Upper lobe of left lung (tissue), 6 donors: ENCODE measurements around the gene KLHL40. TPM values are rescaled to one million over a fixed set of nuclear protein-coding genes. Genes with fewer than 3 reads are reported as not detected.

Source experiments
- total RNA-seq, 6 donors: library from RNA; depleted of rRNA in 4 of 6; stranded (reverse); fragments of >200 nt in 4 of 6; gene quantifications; one replicate each; pipeline versions ENCODE4 v1.1.0 to v1.2.1, GENCODE V29; 2016 to 2021
- donor health status: DM: no; HTN: no; CAD: no; lungs with moderate emphysema.
- donor health status: DM: no; HTN: yes; CAD: no; lungs with severe emphysema.

KLHL40 gene
- total RNA-seq, 6 donors from 2014 or later = not detected

Other genes with a start within 250 kb of the KLHL40 start
- 100 to 1,000 TPM in 4 of 6 donors, 10 to 100 TPM in 2; 92.6 to 577 (median 198) TPM for gene VIPR1, start 182.9 kb upstream of the KLHL40 start, total RNA-seq
- 10 to 100 TPM; 36.3 to 59.7 (median 50.6) TPM for gene SEC22C, start 103.6 kb upstream of the KLHL40 start, total RNA-seq
- gene SS18L2, start 94.7 kb upstream of the KLHL40 start, total RNA-seq = 10 to 100 TPM in 4 of 6 donors, 1 to 10 TPM in 2; 2.6 to 25.8 (median 17.9) TPM
- gene NKTR, start 84.9 kb upstream of the KLHL40 start, total RNA-seq = 100 to 1,000 TPM in 3 of 6 donors, 10 to 100 TPM in 3; 53.7 to 231 (median 103) TPM
- gene ZBTB47, start 31.8 kb upstream of the KLHL40 start, total RNA-seq = 10 to 100 TPM; 25.1 to 35.8 (median 29.9) TPM
- 1 to 10 TPM in 2 of 6 donors, under 1 TPM in 2, not detected in 2; 0.71 to 1.6 (median 0.98) TPM for gene HHATL, start 17.3 kb downstream of the KLHL40 start, total RNA-seq
- gene CCDC13, start 87.7 kb downstream of the KLHL40 start, total RNA-seq = 10 to 100 TPM in 1 of 6 donors, 1 to 10 TPM in 5; 2.1 to 12.8 (median 3.0) TPM
- 100 to 1,000 TPM in 2 of 6 donors, 10 to 100 TPM in 4; 26.2 to 108 (median 73.3) TPM for gene HIGD1A, start 119.0 kb downstream of the KLHL40 start, total RNA-seq
- gene ACKR2, start 123.9 kb downstream of the KLHL40 start, total RNA-seq = 1 to 10 TPM in 5 of 6 donors, not detected in 1; 1.1 to 8.2 (median 2.3) TPM
- gene CYP8B1, start 190.3 kb downstream of the KLHL40 start, total RNA-seq = under 1 TPM in 2 of 6 donors, not detected in 4; 0.13 to 0.14 TPM
- gene ZNF662, start 220.6 kb downstream of the KLHL40 start, total RNA-seq = 10 to 100 TPM in 1 of 6 donors, 1 to 10 TPM in 5; 4.1 to 10.5 (median 6.3) TPM